Stomach smooth muscle (tissue), 2 donors: ENCODE results near the gene KSR1.

Experiments used
- H3K27ac ChIP-seq: one replicate; pipeline ENCODE4 v1.7.0; 2013; ENCODE audit warnings: mild to moderate bottlenecking, low read length, inconsistent platforms
- H3K27me3 ChIP-seq, 2 donors: one replicate each; pipeline ENCODE4 v1.7.0; 2013; ENCODE audit warnings: low read length in 2 of 2; ENCODE audit not compliant: insufficient read depth in 2 of 2, control insufficient read depth in 1 of 2
- H3K36me3 ChIP-seq, 2 donors: one replicate each; pipeline ENCODE4 v1.7.0; 2013; ENCODE audit warnings: low read length in 2 of 2; ENCODE audit not compliant: control insufficient read depth in 2 of 2, insufficient read depth in 2 of 2
- H3K4me1 ChIP-seq: one replicate; pipeline ENCODE4 v1.7.0; 2013; ENCODE audit warnings: low read length; ENCODE audit not compliant: control insufficient read depth, insufficient read depth
- H3K4me3 ChIP-seq, 2 donors: one replicate each; pipeline ENCODE4 v1.7.0; 2013; ENCODE audit warnings: low read length in 2 of 2
- H3K9ac ChIP-seq, 2 donors: one replicate each; pipeline ENCODE4 v1.7.0; 2013; ENCODE audit warnings: low read length in 2 of 2, mild to moderate bottlenecking in 1 of 2
- H3K9me3 ChIP-seq, 2 donors: one replicate each; pipeline ENCODE4 v1.7.0; 2013; ENCODE audit warnings: low read length in 2 of 2; ENCODE audit not compliant: control insufficient read depth in 2 of 2
- donor health status: healthy.
- donor health status: Pancreatic carcinoma.

The KSR1 gene

DNA sequence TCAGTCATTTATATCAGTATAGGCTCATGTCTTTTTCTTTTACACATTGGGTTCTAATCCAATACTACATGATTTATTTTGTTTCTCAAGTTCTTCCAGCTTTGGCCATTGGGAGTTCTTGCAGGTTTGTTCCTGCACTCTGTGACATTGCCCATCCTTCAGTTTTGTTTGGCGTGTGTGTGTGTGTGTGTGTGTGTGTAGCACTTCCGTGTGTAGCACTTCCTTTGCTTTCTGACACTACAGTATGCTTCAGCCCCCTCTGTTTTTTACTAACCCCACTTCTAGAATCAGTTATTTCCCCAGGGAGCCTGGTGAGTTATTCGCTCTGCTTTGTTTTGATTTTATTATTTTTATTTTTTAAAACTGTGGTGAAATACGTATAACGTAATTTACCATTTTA is 99.1 kb downstream of the KSR1 start:
- Histone ChIP-seq H3K27me3 (no peaks in the 10 kb centered on the region), H3K27ac (no peak overlapping the region), H3K36me3 (peaks cover 0 to 3% of the 10 kb centered on the region in 2 donors), H3K4me1 (peaks cover 30% of the 10 kb centered on the region), H3K9ac (no peak overlapping the region), H3K9me3 (no peaks in the 10 kb centered on the region), H3K4me3 (no peak overlapping the region)

DNA sequence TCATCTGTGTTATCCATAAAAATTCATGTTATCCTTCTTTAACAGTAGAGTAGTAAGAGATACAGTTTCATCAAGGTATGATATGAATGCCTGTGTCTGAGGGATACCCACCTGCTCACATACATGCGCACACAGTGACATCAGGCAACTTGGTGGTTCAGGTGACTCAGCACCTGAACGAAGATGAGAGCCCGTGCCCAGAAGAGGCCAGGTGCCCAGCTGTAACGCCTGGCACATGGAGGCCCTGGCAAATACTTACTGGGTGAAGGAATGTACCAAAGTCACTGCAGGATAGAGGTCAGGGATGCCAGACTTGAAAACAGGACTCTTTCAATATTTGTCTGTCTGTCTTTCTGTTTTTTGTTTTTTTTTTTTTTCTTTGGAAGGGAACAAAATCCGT is 102.1 kb downstream of the KSR1 start:
- H3K27ac ChIP-seq, result no peak overlapping the region
- H3K9ac ChIP-seq, result no peak overlapping the region
- H3K9me3 ChIP-seq, result no peaks in the 10 kb centered on the region
- H3K4me3 ChIP-seq, result no peak overlapping the region
- peaks cover 26% of the 10 kb centered on the region for H3K4me1 ChIP-seq
- H3K27me3 ChIP-seq, result no peaks in the 10 kb centered on the region
- peaks cover 0 to 2% of the 10 kb centered on the region in 2 donors for H3K36me3 ChIP-seq

DNA sequence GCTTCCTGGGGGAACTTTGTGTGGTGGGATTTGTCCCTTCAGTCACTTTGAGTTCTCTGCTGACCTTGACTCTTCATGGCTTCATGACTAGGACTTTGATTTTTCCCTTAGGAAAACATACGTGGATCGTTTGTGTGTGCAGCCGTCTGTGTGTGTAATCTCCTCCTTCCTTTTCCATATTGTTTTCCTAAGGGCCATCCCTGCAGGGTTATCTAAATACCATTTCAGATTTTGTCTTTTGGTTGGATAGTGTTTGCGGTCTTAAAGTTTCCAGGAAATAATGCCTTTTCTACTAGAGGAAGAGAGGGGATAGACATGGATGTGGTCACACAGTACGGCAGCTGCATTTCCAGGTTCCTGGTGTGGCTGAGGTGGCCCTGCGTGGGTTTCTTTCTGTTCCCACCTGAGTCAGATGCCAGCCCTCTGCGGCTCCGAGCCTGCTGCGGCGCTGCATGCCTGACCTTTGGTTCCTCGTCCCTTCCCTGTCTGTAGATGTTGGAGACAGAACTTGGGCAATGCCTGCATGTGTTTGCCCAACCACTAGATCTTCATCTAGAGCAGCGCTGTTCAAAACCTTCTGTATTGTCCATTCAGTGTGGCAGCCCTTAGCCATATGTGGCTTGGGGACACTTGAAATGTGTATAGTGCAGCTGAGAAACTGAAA is 102.7 kb downstream of the KSR1 start:
- H3K4me1 ChIP-seq, result peaks cover 21% of the 10 kb centered on the region
- peaks cover 0 to 2% of the 10 kb centered on the region in 2 donors for H3K36me3 ChIP-seq
- H3K27ac ChIP-seq, result no peak overlapping the region
- no peaks in the 10 kb centered on the region for H3K27me3 ChIP-seq
- H3K9ac ChIP-seq, result no peak overlapping the region
- no peak overlapping the region for H3K4me3 ChIP-seq
- H3K9me3 ChIP-seq, result no peaks in the 10 kb centered on the region

DNA sequence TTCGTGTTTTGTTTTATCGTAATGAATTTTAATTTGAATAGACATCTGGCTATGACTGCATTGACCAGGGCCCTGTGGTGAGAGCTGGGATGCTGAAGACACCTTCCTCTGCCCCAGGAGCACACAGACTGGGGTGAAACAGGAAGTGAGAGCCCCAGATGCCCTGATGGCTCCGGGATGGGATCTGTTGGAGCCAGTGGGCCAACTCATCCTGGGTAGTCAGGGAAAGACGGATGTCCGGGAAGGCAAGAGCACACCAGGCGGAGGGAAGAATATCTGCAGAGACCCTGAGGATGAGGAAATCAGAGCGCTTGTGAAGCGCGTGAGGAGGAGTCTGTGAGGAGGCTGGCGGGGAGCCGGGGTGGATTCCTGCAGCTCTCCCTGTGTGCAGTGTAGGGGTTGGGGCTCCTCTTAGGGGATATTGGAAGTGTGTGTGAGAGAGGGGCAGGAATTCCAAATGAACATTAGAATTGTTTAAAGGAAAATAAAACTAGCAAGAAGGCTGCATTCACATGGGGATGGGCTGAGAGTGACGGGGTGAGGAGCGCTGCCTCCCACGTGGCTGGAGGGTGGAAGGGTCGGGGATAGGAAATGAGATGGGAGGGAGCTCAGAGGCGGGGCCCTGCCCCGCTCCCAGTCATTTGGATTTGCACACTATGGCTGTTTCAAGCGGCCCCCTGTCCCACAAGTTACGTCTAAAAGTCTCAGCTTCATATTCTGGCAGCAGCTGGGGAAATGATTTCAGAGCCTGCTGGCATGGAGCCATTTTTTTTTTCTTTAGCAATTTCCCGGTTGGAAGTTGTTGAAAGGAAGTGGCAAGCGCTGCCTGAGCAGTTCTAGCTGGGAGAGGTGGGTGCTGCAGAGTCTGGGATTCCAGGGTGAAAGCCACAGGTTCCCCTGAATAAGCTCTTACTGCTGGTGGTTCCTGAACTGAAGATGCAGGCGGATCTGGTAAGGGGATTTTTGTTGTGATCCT is 103.5 kb downstream of the KSR1 start:
- H3K27ac ChIP-seq, result peak overlapping the region; percentile 18
- peaks cover 0 to 2% of the 10 kb centered on the region in 2 donors for H3K36me3 ChIP-seq
- H3K4me3 ChIP-seq, result peak overlapping the region in 1 of 2 donors; percentile 44
- peaks cover 18% of the 10 kb centered on the region for H3K4me1 ChIP-seq
- peak overlapping the region in 1 of 2 donors; percentile 5 for H3K9ac ChIP-seq
- no peaks in the 10 kb centered on the region for H3K27me3 ChIP-seq
- H3K9me3 ChIP-seq, result no peaks in the 10 kb centered on the region

DNA sequence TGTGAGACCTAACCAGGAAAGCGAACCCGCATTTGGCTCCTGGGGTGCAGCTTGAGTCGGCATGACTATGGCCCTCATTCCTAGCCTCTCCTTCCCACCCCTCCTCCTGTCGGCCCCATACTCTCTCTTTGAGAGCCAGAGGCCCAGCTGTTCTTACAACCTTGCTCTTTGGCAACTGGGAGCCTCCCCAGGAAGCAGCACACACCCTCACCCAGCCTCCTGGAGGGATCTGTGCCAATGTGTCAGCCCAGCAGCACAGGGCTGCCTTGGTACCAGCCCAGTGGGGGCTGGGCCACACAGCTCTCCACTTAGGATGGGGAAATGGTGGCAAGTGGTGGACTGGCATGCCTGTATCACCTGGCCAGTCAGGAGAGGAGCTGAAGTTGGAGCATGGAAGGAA is 104.4 kb downstream of the KSR1 start:
- Histone ChIP-seq H3K9me3 (no peaks in the 10 kb centered on the region), H3K27me3 (no peaks in the 10 kb centered on the region), H3K36me3 (peaks cover 0 to 2% of the 10 kb centered on the region in 2 donors), H3K27ac (no peak overlapping the region), H3K4me3 (peak overlapping the region in 1 of 2 donors; percentile 15), H3K4me1 (peaks cover 18% of the 10 kb centered on the region), H3K9ac (peak overlapping the region in 1 of 2 donors; percentile 29)

DNA sequence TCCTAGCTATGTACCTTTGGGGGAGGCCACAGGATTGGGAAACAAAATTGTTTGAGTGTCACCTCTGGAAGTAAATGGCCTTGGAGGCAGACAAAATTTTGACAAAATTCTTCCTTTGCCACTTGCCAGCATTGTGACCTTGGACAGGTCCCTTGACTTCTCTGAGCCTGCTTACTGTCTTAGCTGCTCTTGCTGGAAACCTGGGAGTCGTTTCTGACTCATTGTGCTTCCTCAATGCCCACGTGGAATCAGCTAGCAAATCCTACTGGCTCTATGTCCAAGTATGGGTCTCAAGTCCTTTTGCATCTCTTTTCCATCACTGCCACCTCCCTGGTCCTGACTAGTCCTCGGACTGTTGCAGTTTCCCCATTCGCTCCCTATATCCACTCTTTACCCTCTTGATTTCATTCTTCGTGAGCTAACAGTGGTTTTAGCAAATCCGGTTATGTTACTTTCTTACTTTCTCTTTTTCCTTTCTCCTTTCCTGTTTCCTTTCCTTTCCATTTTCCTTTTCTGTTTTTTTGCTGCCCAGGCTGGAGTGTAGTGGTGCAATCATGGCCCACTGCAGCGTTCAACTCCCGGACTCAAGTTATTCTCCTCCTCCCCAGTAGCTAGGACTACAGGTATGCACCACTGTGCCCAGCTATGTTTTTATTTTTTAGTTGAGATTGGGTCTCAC is 106.7 kb downstream of the KSR1 start:
- Histone ChIP-seq H3K27ac (no peak overlapping the region), H3K9me3 (no peaks in the 10 kb centered on the region), H3K4me3 (no peak overlapping the region), H3K27me3 (no peaks in the 10 kb centered on the region), H3K36me3 (no peaks in the 10 kb centered on the region), H3K9ac (no peak overlapping the region), H3K4me1 (peaks cover 18% of the 10 kb centered on the region)

DNA sequence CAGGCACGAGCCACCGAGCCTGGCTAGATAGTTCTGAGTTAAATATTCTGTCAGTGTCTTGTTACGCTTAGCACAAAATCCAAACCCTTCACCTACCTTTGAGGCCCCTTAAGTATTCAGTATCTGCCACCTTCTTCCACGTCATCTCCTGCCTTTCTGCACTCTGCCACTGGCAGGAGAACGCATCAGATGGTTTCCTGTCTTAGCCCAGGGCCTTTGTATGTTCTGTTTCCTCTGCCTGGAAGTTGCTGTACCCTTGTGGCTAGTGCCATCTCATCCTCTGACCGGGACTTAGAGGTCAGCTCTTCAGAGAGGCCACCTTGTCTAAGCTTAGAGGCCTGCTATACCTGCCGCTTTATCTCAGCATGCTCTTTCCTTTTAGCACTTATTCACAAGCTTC is 107.3 kb downstream of the KSR1 start:
- H3K4me3 ChIP-seq, result no peak overlapping the region
- H3K9ac ChIP-seq, result no peak overlapping the region
- peaks cover 18% of the 10 kb centered on the region for H3K4me1 ChIP-seq
- H3K36me3 ChIP-seq, result no peaks in the 10 kb centered on the region
- H3K27ac ChIP-seq, result no peak overlapping the region
- no peaks in the 10 kb centered on the region for H3K27me3 ChIP-seq
- H3K9me3 ChIP-seq, result no peaks in the 10 kb centered on the region

DNA sequence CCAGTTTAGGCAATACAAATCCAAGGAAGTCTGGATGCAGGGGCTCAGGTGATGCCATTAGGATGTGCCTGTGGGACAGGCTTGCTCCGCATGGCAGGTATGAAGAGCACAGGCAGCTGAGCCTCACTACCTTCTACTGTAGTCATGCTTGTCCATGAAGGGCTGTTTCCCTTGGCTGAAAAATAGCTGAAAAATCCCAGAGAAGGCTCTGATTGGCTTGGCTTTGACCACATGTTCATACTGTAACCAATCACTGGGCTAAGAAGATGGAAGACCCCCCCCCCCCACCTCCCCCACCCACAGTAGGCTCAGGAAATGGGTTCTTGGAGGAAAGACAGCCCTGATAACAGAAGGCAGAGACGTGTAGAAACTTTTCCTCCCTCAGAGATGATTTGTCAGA is 108.2 kb downstream of the KSR1 start:
- no peaks in the 10 kb centered on the region for H3K9me3 ChIP-seq
- no peak overlapping the region for H3K27ac ChIP-seq
- no peaks in the 10 kb centered on the region for H3K27me3 ChIP-seq
- H3K9ac ChIP-seq, result no peak overlapping the region
- no peak overlapping the region for H3K4me3 ChIP-seq
- H3K4me1 ChIP-seq, result peaks cover 15% of the 10 kb centered on the region
- H3K36me3 ChIP-seq, result no peaks in the 10 kb centered on the region

DNA sequence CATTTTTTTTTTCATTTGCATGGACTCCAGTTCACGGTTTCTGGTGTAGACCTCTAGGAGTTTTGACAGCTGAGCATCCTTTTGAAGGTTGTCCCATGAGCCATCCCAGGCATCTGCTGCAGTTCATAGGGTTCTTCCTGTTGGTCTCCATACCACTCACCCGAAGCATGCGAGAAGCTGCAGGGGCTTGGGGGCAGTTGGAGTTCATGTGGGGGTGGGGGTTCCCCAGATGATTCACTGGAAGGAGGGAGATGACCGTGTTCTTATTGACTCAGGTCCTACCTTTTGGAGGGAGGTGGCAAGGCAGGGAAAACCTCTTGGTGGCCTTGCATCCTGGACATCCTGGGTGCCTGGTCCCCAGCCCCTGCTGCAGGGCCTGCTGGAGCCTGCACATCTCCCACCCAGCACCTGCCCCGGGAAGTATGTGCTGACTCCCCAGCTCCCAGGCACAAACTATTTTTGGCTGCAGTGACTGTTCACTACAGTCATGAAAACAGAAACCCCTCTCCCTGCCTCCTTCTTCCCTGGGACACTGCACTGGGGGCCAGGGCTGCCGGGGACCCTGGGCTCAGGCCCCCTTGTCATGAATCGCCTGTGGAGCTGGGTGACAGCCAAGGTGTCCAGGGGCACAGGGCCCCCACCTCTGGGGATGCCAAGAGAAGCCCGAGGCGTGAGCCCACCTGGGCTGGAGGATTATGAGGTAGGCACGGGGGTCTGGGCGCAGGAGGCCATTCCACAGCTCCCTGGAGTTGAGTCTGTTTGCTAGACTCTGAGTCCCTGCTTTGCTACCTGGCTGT is 109.8 kb downstream of the KSR1 start:
- Histone ChIP-seq H3K9ac (no peak overlapping the region), H3K4me3 (no peak overlapping the region), H3K27me3 (no peaks in the 10 kb centered on the region), H3K4me1 (peaks cover 2% of the 10 kb centered on the region), H3K9me3 (no peaks in the 10 kb centered on the region), H3K36me3 (no peaks in the 10 kb centered on the region), H3K27ac (no peak overlapping the region)
